ENCODE results near the gene SLC5A8. TPM values are rescaled to one million over a fixed set of nuclear protein-coding genes. Genes with fewer than 3 reads are reported as not detected.

The SLC5A8 gene
- total RNA-seq, 1 donor from 2014 or later, result not detected

GRCh38 chr12:101110866-101111265, 99.2 kb downstream of the SLC5A8 start:
- Mint-ChIP-seq H3K27me3 (ENCODE audit: unreplicated experiment) (no peaks in the 10 kb centered on the region), H3K36me3 (ENCODE audit: low read depth, unreplicated experiment) (no peaks in the 10 kb centered on the region), H3K9me3 (ENCODE audit: unreplicated experiment) (no peaks in the 10 kb centered on the region), H3K4me3 (ENCODE audit: unreplicated experiment) (no peak overlapping the region), H3K27ac (ENCODE audit: unreplicated experiment) (no peak overlapping the region), H3K4me1 (ENCODE audit: unreplicated experiment) (no peaks in the 10 kb centered on the region)
- DNase-seq (ENCODE audit: low spot score), result no peak
- no peak for TF ChIP-seq CTCF (IDR thresholded peaks at IDR 0.05; ENCODE audit: unreplicated experiment)

- no peak for TF ChIP-seq CTCF (IDR thresholded peaks at IDR 0.05; ENCODE audit: unreplicated experiment)
Observed at GRCh38 chr12:101108130-101108529, 101.9 kb downstream of the SLC5A8 start.

GRCh38 chr12:101107032-101107763, 102.8 kb downstream of the SLC5A8 start:
- no peak overlapping the region for H3K27ac Mint-ChIP-seq (ENCODE audit: unreplicated experiment)
- no peak overlapping the region for H3K4me3 Mint-ChIP-seq (ENCODE audit: unreplicated experiment)

More at GRCh38 chr12:101108130-101108529, 101.9 kb downstream of the SLC5A8 start:
- Mint-ChIP-seq H3K4me3 (ENCODE audit: unreplicated experiment) (no peak overlapping the region), H3K27me3 (ENCODE audit: unreplicated experiment) (no peaks in the 10 kb centered on the region), H3K27ac (ENCODE audit: unreplicated experiment) (no peak overlapping the region), H3K9me3 (ENCODE audit: unreplicated experiment) (no peaks in the 10 kb centered on the region), H3K36me3 (ENCODE audit: low read depth, unreplicated experiment) (no peaks in the 10 kb centered on the region), H3K4me1 (ENCODE audit: unreplicated experiment) (no peaks in the 10 kb centered on the region)
- no peak for DNase-seq (ENCODE audit: low spot score)

More at GRCh38 chr12:101107032-101107763, 102.8 kb downstream of the SLC5A8 start:
- Mint-ChIP-seq H3K9me3 (ENCODE audit: unreplicated experiment) (no peaks in the 10 kb centered on the region), H3K36me3 (ENCODE audit: low read depth, unreplicated experiment) (no peaks in the 10 kb centered on the region), H3K27me3 (ENCODE audit: unreplicated experiment) (no peaks in the 10 kb centered on the region), H3K4me1 (ENCODE audit: unreplicated experiment) (no peaks in the 10 kb centered on the region)
- no peak for TF ChIP-seq CTCF (IDR thresholded peaks at IDR 0.05; ENCODE audit: unreplicated experiment)
- DNase-seq (ENCODE audit: low spot score), result no peak

Other genes with a start within 250 kb of the SLC5A8 start
- gene UTP20, start 69.9 kb upstream of the SLC5A8 start, total RNA-seq (ENCODE audit: unreplicated experiment), result 12.3 TPM
- gene ARL1, start 197.5 kb upstream of the SLC5A8 start, total RNA-seq (ENCODE audit: unreplicated experiment), result 59.2 TPM